ENCODE results near the gene ZNF329.
"Not testable (repeated sequence)": the region's sequence is repeated elsewhere in the genome, so short reads cannot be mapped to it uniquely, and the experiment has no call there.

Gene ZNF329

DNA sequence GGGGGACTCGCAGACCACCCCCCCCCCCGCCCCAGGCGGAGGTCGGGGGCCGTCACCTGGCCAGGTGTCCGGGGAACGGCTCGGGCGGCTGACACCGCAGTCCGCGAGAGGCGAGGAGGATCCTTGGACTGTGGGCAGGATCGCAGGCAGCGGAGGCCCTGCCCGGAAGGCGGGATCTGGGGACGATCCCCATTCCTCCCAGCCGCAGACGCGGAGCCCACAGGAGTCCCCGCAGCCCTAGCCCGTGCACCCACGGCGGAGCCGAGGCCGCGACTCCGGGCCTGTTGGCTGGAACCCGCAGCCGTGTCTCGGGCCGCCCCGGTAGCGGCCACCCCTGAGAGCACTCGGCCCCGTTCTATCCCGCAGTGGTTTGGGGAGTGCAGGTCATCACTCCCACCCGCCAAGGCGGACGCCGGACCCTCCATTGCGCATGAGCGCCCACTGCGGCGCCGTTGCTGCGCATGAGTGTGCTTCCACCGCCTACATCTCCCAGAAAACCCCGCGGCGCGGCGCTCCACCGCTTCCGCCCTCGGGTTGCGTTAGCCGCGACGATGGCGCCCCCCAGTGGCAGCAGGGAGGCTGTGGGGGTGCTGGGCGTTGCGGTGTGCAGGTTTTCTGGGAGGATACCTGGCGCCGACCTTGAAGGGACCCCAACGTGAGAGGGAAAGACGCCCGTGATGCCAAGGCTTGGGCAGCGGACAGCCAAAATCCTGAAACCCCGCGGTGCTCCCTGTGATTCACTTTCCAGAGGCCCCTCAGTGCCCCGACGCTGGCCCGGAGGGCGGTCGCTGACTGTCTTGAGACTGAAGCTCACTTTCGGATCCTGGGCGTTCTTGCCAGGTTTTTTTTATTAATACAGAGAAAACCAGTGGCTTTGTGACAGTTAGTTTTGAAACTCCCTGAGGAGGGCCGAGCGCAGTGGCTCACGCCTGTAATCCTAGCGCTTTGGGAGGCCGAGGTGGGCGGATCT lies 4.4 kb upstream of the ZNF329 start:
- peak overlapping the region; percentile 90 for H3K9ac ChIP-seq (ENCODE audit: low read depth, low read length)
- H3K27me3 ChIP-seq (ENCODE audit: control insufficient read depth, insufficient read depth, low read length): no peaks in the 10 kb centered on the region
- H3K36me3 ChIP-seq (ENCODE audit: control insufficient read depth, insufficient read depth, low read length): no peaks in the 10 kb centered on the region
- H3K4me1 ChIP-seq (ENCODE audit: control insufficient read depth, insufficient read depth, low read length): no peaks in the 10 kb centered on the region
- H3K4me3 ChIP-seq (ENCODE audit: low read depth, low read length): peak overlapping the region; percentile 92
- H3K9me3 ChIP-seq (ENCODE audit: control insufficient read depth, insufficient read depth, low read length): no peaks in the 10 kb centered on the region

DNA sequence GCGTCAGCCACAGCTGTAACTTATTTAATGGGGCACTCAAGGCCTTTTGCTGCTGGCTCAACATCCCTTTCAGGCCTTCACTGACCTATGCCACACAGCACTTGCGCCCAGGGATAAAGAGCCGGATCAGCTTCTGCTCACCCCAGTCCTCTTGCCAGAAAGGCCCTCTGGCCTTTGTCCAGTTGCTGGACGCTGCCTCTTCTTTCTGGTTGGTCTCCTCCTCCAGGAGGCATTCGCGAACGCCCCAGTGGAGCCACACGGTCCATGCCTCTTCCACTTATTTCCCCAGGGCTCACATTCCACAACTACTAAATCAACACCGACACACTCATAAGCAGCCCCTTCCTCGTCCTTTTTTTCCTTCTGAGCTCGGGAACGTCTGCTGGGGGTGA lies 3.7 kb upstream of the ZNF329 start:
- H3K27me3 ChIP-seq (ENCODE audit: control insufficient read depth, insufficient read depth, low read length): no peaks in the 10 kb centered on the region
- H3K9ac ChIP-seq (ENCODE audit: low read depth, low read length): peak overlapping the region; percentile 90
- no peaks in the 10 kb centered on the region for H3K9me3 ChIP-seq (ENCODE audit: control insufficient read depth, insufficient read depth, low read length)
- no peaks in the 10 kb centered on the region for H3K4me1 ChIP-seq (ENCODE audit: control insufficient read depth, insufficient read depth, low read length)
- peak overlapping the region; percentile 92 for H3K4me3 ChIP-seq (ENCODE audit: low read depth, low read length)
- no peaks in the 10 kb centered on the region for H3K36me3 ChIP-seq (ENCODE audit: control insufficient read depth, insufficient read depth, low read length)

GRCh38 chr19:58153386-58153785 lies 2.8 kb upstream of the ZNF329 start:
- Histone ChIP-seq H3K9me3 (ENCODE audit: control insufficient read depth, insufficient read depth, low read length) (peaks cover 4% of the 10 kb centered on the region), H3K9ac (ENCODE audit: low read depth, low read length) (no peak overlapping the region), H3K4me3 (ENCODE audit: low read depth, low read length) (no peak overlapping the region)

DNA sequence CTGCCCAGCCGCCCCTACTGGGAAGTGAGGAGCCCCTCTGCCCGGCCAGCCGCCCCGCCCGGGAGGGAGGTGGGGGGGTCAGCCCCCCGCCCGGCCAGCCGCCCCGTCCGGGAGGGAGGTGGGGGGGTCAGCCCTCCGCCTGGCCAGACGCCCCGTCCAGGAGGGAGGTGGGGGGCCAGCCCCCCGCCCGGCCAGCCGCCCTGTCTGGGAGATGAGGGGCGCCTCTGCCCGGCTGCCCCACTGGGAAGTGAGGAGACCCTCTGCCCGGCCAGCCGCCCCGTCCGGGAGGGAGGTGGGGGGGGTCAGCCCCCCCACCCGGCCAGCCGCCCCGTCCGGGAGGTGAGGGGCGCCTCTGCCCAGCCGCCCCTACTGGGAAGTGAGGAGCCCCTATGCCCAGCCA lies 3.1 kb downstream of the ZNF329 start:
- H3K9me3 ChIP-seq (ENCODE audit: control insufficient read depth, insufficient read depth, low read length); H3K4me1 ChIP-seq (ENCODE audit: control insufficient read depth, insufficient read depth, low read length); H3K27me3 ChIP-seq (ENCODE audit: control insufficient read depth, insufficient read depth, low read length); H3K4me3 ChIP-seq (ENCODE audit: low read depth, low read length); H3K36me3 ChIP-seq (ENCODE audit: control insufficient read depth, insufficient read depth, low read length); H3K9ac ChIP-seq (ENCODE audit: low read depth, low read length): not testable (repeated sequence)

More at GRCh38 chr19:58153386-58153785, 2.8 kb upstream of the ZNF329 start:
- no peaks in the 10 kb centered on the region for H3K36me3 ChIP-seq (ENCODE audit: control insufficient read depth, insufficient read depth, low read length)
- H3K27me3 ChIP-seq (ENCODE audit: control insufficient read depth, insufficient read depth, low read length): no peaks in the 10 kb centered on the region
- no peaks in the 10 kb centered on the region for H3K4me1 ChIP-seq (ENCODE audit: control insufficient read depth, insufficient read depth, low read length)

- peaks cover 8% of the 10 kb centered on the region for H3K9me3 ChIP-seq (ENCODE audit: control insufficient read depth, insufficient read depth, low read length)
- no peak overlapping the region for H3K4me3 ChIP-seq (ENCODE audit: low read depth, low read length)
- H3K4me1 ChIP-seq (ENCODE audit: control insufficient read depth, insufficient read depth, low read length): no peaks in the 10 kb centered on the region
- H3K9ac ChIP-seq (ENCODE audit: low read depth, low read length): no peak overlapping the region
- no peaks in the 10 kb centered on the region for H3K36me3 ChIP-seq (ENCODE audit: control insufficient read depth, insufficient read depth, low read length)
- no peaks in the 10 kb centered on the region for H3K27me3 ChIP-seq (ENCODE audit: control insufficient read depth, insufficient read depth, low read length)
Observed at GRCh38 chr19:58145849-58146248, 4.7 kb downstream of the ZNF329 start.

- Histone ChIP-seq H3K4me1 (ENCODE audit: control insufficient read depth, insufficient read depth, low read length) (no peaks in the 10 kb centered on the region), H3K4me3 (ENCODE audit: low read depth, low read length) (no peak overlapping the region), H3K9me3 (ENCODE audit: control insufficient read depth, insufficient read depth, low read length) (peaks cover 37% of the 10 kb centered on the region), H3K36me3 (ENCODE audit: control insufficient read depth, insufficient read depth, low read length) (peaks cover 19% of the 10 kb centered on the region), H3K9ac (ENCODE audit: low read depth, low read length) (no peak overlapping the region), H3K27me3 (ENCODE audit: control insufficient read depth, insufficient read depth, low read length) (no peaks in the 10 kb centered on the region)
Observed at GRCh38 chr19:58134244-58134643, 16.3 kb downstream of the ZNF329 start.

DNA sequence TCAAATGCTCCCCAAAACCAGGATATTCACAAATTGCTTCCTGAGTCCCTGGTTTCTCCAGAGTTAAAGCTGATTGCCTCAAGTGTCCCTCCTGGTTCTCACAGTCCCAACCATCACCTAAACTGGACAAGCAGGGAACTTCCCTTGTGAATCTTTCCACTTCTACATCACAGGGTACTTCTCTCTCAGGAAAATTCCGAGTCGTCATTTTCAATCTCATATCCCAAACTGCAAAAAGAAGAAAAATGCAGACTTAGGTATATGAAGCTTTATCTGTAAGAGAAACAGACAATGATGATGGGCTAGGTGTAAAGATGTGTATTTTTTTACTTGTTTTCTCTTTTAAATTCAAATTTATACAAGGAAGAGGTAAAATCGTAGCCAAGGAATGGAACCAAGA lies 21.3 kb downstream of the ZNF329 start:
- H3K9ac ChIP-seq (ENCODE audit: low read depth, low read length): no peak overlapping the region
- H3K4me1 ChIP-seq (ENCODE audit: control insufficient read depth, insufficient read depth, low read length): no peaks in the 10 kb centered on the region
- peaks cover 33% of the 10 kb centered on the region for H3K36me3 ChIP-seq (ENCODE audit: control insufficient read depth, insufficient read depth, low read length)
- peaks cover 66% of the 10 kb centered on the region for H3K9me3 ChIP-seq (ENCODE audit: control insufficient read depth, insufficient read depth, low read length)
- H3K27me3 ChIP-seq (ENCODE audit: control insufficient read depth, insufficient read depth, low read length): no peaks in the 10 kb centered on the region
- no peak overlapping the region for H3K4me3 ChIP-seq (ENCODE audit: low read depth, low read length)

GRCh38 chr19:58128041-58128685 lies 22.4 kb downstream of the ZNF329 start:
- H3K9me3 ChIP-seq (ENCODE audit: control insufficient read depth, insufficient read depth, low read length): peaks cover 59% of the 10 kb centered on the region
- H3K27me3 ChIP-seq (ENCODE audit: control insufficient read depth, insufficient read depth, low read length): no peaks in the 10 kb centered on the region
- no peak overlapping the region for H3K9ac ChIP-seq (ENCODE audit: low read depth, low read length)
- peaks cover 27% of the 10 kb centered on the region for H3K36me3 ChIP-seq (ENCODE audit: control insufficient read depth, insufficient read depth, low read length)
- no peak overlapping the region for H3K4me3 ChIP-seq (ENCODE audit: low read depth, low read length)
- H3K4me1 ChIP-seq (ENCODE audit: control insufficient read depth, insufficient read depth, low read length): no peaks in the 10 kb centered on the region

DNA sequence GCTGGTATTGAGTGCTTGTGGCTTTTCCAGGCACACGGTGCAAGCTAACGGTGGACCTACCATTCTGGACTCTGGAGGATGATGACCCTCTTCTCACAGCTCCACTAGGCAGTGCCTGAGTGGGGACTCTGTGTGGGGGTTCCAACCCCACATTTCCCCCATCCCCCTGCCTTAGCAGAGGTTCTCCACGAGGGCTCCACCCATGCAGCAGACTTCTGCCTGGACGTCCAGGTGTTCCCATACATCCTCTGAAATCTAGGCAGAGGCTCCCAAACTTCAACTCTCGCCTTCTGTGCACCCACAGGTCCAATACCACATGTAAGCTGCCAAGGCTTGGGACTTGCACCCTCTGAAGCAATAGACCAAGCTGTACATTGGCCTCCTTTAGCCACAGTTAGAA lies 27.2 kb downstream of the ZNF329 start:
- Histone ChIP-seq H3K9ac (ENCODE audit: low read depth, low read length) (no peak overlapping the region), H3K4me1 (ENCODE audit: control insufficient read depth, insufficient read depth, low read length) (no peaks in the 10 kb centered on the region), H3K36me3 (ENCODE audit: control insufficient read depth, insufficient read depth, low read length) (peaks cover 12% of the 10 kb centered on the region), H3K27me3 (ENCODE audit: control insufficient read depth, insufficient read depth, low read length) (no peaks in the 10 kb centered on the region), H3K9me3 (ENCODE audit: control insufficient read depth, insufficient read depth, low read length) (peaks cover 54% of the 10 kb centered on the region), H3K4me3 (ENCODE audit: low read depth, low read length) (no peak overlapping the region)

DNA sequence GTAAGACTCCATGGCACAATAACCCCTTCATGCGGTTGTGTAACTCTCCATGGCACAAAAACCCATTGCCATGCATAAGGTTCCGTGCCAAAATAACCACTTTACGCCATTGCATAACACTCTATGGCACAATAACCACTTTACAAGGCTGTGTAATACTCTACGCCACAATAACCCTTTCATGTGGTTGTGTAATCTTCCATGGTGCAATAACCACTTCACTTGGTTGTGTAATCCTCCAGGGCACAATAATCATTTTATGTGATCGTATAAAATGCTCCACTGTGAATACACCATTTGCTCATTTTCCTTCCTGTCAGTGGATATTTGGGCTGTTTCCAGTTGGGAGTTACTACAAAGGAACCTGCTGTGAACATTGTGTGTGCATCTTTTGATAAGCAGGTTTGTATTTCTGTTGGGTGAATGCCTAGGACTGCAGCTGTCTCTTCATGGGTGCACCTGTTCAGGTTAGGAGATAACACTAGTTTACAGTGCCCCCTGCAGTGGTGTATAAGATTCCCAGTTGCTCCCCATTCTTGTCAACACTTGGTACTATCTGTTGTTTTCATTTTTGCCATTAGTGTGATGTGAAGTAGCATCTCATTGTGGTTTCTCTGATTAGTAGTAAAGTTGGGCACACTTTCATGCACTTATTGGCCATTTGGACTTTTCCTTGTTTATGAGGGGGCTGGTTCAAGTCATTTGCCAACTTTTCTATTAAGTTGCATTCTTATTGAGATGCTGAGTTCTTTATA lies 31.4 kb downstream of the ZNF329 start:
- Histone ChIP-seq H3K9me3 (ENCODE audit: control insufficient read depth, insufficient read depth, low read length) (peaks cover 27% of the 10 kb centered on the region), H3K4me3 (ENCODE audit: low read depth, low read length) (no peak overlapping the region), H3K36me3 (ENCODE audit: control insufficient read depth, insufficient read depth, low read length) (no peaks in the 10 kb centered on the region), H3K27me3 (ENCODE audit: control insufficient read depth, insufficient read depth, low read length) (no peaks in the 10 kb centered on the region), H3K4me1 (ENCODE audit: control insufficient read depth, insufficient read depth, low read length) (no peaks in the 10 kb centered on the region), H3K9ac (ENCODE audit: low read depth, low read length) (no peak overlapping the region)

DNA sequence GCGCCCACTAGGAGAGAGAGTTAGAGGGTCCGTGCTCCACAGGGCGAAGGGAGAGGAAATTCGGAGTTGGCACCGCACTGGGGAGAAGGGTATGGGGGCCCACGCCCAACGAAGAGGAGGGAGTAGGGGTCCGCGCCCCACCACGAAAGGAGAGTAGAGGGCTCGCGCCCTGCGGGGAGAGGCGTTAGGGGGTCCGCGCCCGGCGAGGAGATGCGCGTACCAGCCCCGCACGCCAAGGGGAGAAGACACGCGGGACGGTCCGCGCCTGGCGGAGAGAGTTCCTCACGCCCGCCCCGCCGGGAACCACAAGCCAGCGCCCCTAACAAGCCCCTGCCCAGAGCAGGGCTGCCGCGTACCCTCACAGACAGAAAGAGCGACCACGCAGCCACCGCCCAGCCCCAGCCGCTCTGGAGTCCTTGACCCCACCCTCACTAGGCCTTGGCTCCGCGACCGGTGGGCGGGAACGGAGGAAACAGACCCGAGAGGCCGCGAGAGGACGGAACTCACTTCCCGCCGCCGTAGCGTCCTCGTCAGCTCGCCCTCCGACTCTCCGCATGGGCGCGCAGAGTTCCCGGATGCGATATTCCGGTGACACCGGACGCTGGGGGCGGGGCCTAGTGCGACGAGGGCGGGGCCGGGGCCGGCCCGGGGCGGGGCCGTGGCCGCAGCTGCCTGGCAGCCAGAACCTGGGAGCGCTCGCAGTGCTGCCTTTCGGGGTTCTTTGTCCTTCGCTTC lies 32.6 kb downstream of the ZNF329 start:
- peaks cover 26% of the 10 kb centered on the region for H3K9me3 ChIP-seq (ENCODE audit: control insufficient read depth, insufficient read depth, low read length)
- H3K4me3 ChIP-seq (ENCODE audit: low read depth, low read length): no peak overlapping the region
- H3K27me3 ChIP-seq (ENCODE audit: control insufficient read depth, insufficient read depth, low read length): no peaks in the 10 kb centered on the region
- H3K36me3 ChIP-seq (ENCODE audit: control insufficient read depth, insufficient read depth, low read length): no peaks in the 10 kb centered on the region
- no peaks in the 10 kb centered on the region for H3K4me1 ChIP-seq (ENCODE audit: control insufficient read depth, insufficient read depth, low read length)
- H3K9ac ChIP-seq (ENCODE audit: low read depth, low read length): no peak overlapping the region

Measured in iPS-15b (cell line).